ENCODE results near the gene MAP2K5.

MAP2K5 gene

GRCh38 chr15:67819636-67820035, 277.1 kb downstream of the MAP2K5 start:
- Histone ChIP-seq H3K4me1 (ENCODE audit: insufficient read depth, low read length, severe bottlenecking) (peaks cover 17% of the 10 kb centered on the region), H3K9ac (ENCODE audit: low read length) (no peak overlapping the region), H3K9me2 (ENCODE audit: low read depth, low read length) (no peaks in the 10 kb centered on the region), H3K36me3 (ENCODE audit: insufficient read depth, low read length) (no peaks in the 10 kb centered on the region; the same call in 1 of the 2 replicates), H3K27ac (ENCODE audit: low read depth, low read length, poor library complexity, severe bottlenecking) (no peak overlapping the region), H3K9me3 (ENCODE audit: low read length) (0 out of 2 replicates have a peak, but pooled peaks cover 3% of the 10 kb centered on the region), H3F3A (ENCODE audit: insufficient read depth, low read length) (no peaks in the 10 kb centered on the region), H3K4me2 (ENCODE audit: low read length) (no peak overlapping the region), H3K79me2 (ENCODE audit: insufficient read depth, low read length) (no peaks in the 10 kb centered on the region), H2AFZ (ENCODE audit: low read length) (no peak overlapping the region), H3K4me3 (ENCODE audit: low read depth, low read length, poor library complexity, severe bottlenecking) (no peak overlapping the region), H4K20me1 (ENCODE audit: insufficient read depth, low read length) (no peaks in the 10 kb centered on the region), H3K27me3 (ENCODE audit: insufficient read depth, low read length) (no peaks in the 10 kb centered on the region)
- TF ChIP-seq CTCF (IDR thresholded peaks at IDR 0.05; ENCODE audit: low read length) (no peak), EZH2 (IDR thresholded peaks at IDR 0.05; ENCODE audit: borderline replicate concordance, low read length) (no peak)

DNA sequence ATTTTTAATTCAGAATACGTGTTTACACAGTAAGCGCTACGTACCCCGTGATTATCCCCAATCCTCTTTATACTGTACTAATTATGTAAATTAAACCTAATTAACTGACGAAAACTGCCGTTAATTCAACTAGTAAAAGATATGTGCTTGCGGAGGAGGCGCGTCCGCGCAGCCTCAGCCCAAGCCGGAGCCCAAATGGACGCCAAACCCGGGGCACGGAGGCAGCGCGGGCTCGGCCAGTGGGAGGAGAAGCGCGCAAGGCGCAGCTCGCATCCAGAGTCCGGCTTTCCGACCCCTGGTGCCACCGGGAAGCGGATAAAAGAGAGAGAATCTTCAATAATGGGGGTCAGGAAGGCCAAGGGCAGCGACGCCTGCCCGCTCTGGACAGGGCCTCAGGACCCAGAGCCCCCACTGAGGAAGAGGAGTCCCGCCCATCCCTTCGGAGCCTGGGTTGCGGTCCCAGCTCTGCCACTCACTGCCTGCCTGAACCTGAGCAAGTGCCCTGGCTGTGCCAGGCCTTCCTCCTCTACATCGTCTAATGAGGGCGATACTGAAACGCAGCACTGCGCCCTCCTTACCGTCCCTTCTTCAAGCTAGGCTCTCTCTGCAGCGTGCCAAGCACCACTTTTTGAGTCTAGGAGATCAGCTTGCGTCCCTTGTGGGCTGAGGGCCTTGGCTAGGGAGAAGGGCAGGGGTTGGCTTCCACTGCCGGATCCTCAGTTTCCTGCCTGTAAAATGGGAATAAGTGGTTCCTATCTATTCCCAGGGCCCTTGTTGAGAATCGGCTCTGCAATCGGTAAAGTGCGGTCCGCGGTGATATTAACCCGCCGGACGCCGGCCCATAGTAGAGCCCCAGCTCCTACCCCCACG, 277.9 kb downstream of the MAP2K5 start:
- no peak overlapping the region for H3K4me3 ChIP-seq (ENCODE audit: low read depth, low read length, poor library complexity, severe bottlenecking)
- peaks cover 22% of the 10 kb centered on the region for H3K4me1 ChIP-seq (ENCODE audit: insufficient read depth, low read length, severe bottlenecking)
- H3K4me2 ChIP-seq (ENCODE audit: low read length) = no peak overlapping the region
- no peaks in the 10 kb centered on the region for H3K27me3 ChIP-seq (ENCODE audit: insufficient read depth, low read length)
- no peak for TF ChIP-seq CTCF (IDR thresholded peaks at IDR 0.05; ENCODE audit: low read length)
- no peak for TF ChIP-seq EZH2 (IDR thresholded peaks at IDR 0.05; ENCODE audit: borderline replicate concordance, low read length)
- H3K27ac ChIP-seq (ENCODE audit: low read depth, low read length, poor library complexity, severe bottlenecking) = no peak overlapping the region
- H3K9me2 ChIP-seq (ENCODE audit: low read depth, low read length) = no peaks in the 10 kb centered on the region
- no peaks in the 10 kb centered on the region for H3F3A ChIP-seq (ENCODE audit: insufficient read depth, low read length)
- peaks cover 3% of the 10 kb centered on the region for H3K36me3 ChIP-seq (ENCODE audit: insufficient read depth, low read length)
- no peaks in the 10 kb centered on the region for H4K20me1 ChIP-seq (ENCODE audit: insufficient read depth, low read length)
- 0 out of 2 replicates have a peak, but pooled peaks cover 3% of the 10 kb centered on the region for H3K9me3 ChIP-seq (ENCODE audit: low read length)
- 0 out of 2 replicates have a peak, but pooled peaks cover 3% of the 10 kb centered on the region for H3K79me2 ChIP-seq (ENCODE audit: insufficient read depth, low read length)
- no peak overlapping the region for H2AFZ ChIP-seq (ENCODE audit: low read length)
- no peak overlapping the region for H3K9ac ChIP-seq (ENCODE audit: low read length)

DNA sequence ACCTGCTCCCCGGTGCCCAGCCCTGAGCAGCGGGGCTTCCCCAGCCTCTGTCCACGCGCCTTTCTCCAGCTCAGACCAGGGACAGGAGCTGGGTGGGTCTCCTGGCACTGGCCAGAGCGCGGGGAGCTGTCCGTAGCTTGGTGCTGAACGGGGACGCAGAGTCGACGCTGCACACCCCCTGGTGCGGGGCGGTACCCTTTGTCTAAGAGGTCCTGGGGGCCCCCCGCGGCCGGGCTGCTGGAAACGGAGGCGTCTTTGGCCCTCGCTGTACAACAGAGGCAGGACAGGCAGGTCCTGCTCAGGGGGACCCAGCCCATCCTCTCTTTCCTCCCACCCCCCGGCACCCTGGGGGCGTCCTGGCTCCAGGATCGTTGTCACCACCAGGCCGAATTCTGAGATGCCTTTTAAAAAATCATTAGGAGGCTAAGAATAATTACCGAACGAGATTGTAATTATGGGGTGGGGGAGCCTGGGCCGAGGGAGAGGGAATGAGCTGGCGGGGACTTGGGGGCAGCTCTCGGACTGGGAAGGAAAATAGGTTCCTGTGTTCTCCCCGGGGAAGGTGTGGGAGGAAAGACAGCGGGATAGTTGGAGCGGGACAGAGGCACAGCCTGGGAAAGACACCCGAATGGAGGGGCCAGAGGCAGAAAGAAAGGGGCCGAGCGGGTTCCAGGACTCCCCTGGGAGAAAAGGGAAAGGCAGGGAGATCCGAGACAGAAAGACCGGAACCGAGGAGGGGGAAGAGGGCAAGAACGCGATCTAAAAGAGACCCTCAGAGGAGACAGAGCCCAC, 278.7 kb downstream of the MAP2K5 start:
- Histone ChIP-seq H3K4me2 (ENCODE audit: low read length) (no peak overlapping the region), H3K9ac (ENCODE audit: low read length) (no peak overlapping the region), H3K79me2 (ENCODE audit: insufficient read depth, low read length) (0 out of 2 replicates have a peak, but pooled peaks cover 3% of the 10 kb centered on the region), H2AFZ (ENCODE audit: low read length) (no peak overlapping the region), H3K9me2 (ENCODE audit: low read depth, low read length) (no peaks in the 10 kb centered on the region), H3K9me3 (ENCODE audit: low read length) (no peaks in the 10 kb centered on the region), H3K27ac (ENCODE audit: low read depth, low read length, poor library complexity, severe bottlenecking) (no peak overlapping the region), H3K27me3 (ENCODE audit: insufficient read depth, low read length) (no peaks in the 10 kb centered on the region), H4K20me1 (ENCODE audit: insufficient read depth, low read length) (no peaks in the 10 kb centered on the region), H3K36me3 (ENCODE audit: insufficient read depth, low read length) (peaks cover 10% of the 10 kb centered on the region), H3F3A (ENCODE audit: insufficient read depth, low read length) (no peaks in the 10 kb centered on the region), H3K4me1 (ENCODE audit: insufficient read depth, low read length, severe bottlenecking) (peaks cover 22% of the 10 kb centered on the region), H3K4me3 (ENCODE audit: low read depth, low read length, poor library complexity, severe bottlenecking) (no peak overlapping the region)
- no peak for TF ChIP-seq CTCF (IDR thresholded peaks at IDR 0.05; ENCODE audit: low read length)
- no peak for TF ChIP-seq EZH2 (IDR thresholded peaks at IDR 0.05; ENCODE audit: borderline replicate concordance, low read length)

All from OCI-LY1 (cell line).